ENCODE data around the gene SPON1.

SPON1 gene

DNA sequence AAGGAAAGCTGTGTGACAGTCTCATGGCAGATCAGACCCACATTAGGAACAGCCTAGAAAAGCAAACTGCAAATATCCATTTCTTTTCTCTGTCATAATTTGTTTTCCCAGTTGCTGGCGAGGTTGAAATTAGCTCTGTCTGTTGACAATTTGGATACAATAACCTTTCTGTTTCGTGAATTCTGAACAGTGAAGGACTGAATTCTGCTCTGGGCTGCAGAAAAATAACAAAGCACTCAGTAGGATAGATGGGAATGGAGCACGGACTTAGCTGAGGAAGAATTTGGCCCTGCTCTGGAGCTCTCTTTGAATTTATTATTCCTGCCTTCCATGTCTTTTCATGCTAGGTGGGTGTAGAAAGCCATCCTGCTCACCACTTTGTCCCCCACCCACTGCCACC lies 256.2 kb downstream of the SPON1 start:
- Histone ChIP-seq H3K79me1 (ENCODE audit: low read depth, low read length) (no peaks in the 10 kb centered on the region), H3K36me3 (replicated peaks in 1 of 2; ENCODE audit: control insufficient read depth in 2 of 2, insufficient read depth in 2 of 2, low read length in 2 of 2) (no peaks in the 10 kb centered on the region), H2AFZ (ENCODE audit: low read length) (no peak overlapping the region), H3K4me3 (ENCODE audit: low read length in 2 of 2) (no peak overlapping the region), H2BK12ac (ENCODE audit: low read length) (no peak overlapping the region), H4K91ac (ENCODE audit: low read depth, low read length, poor library complexity) (no peak overlapping the region), H3K14ac (ENCODE audit: low read length) (no peak overlapping the region), H3K27ac (replicated peaks; ENCODE audit: low read length) (no peak overlapping the region), H2BK15ac (ENCODE audit: low read length) (no peak overlapping the region), H3K4me1 (ENCODE audit: control insufficient read depth in 2 of 2, insufficient read depth in 1 of 2, low read depth in 1 of 2, low read length in 2 of 2) (no peaks in the 10 kb centered on the region), H3K9me3 (replicated peaks in 1 of 2; ENCODE audit: control insufficient read depth in 2 of 2, insufficient read depth in 1 of 2, low read depth in 1 of 2, low read length in 2 of 2) (no peaks in the 10 kb centered on the region), H3K27me3 (ENCODE audit: control insufficient read depth in 3 of 3, insufficient read depth in 3 of 3, low read depth in 1 of 3, low read length in 3 of 3) (peaks cover 0 to under 1% (median 0%) of the 10 kb centered on the region in 3 experiments), H3K9ac (ENCODE audit: low read depth, low read length, poor library complexity) (no peak overlapping the region), H3K4ac (ENCODE audit: low read length) (no peak overlapping the region), H2BK120ac (ENCODE audit: low read depth, low read length) (no peak overlapping the region), H3K23ac (ENCODE audit: low read depth, low read length, poor library complexity) (no peak overlapping the region), H3K4me2 (ENCODE audit: insufficient read depth, low read length, poor library complexity, severe bottlenecking) (no peak overlapping the region), H3K18ac (ENCODE audit: low read length) (no peak overlapping the region), H2BK5ac (ENCODE audit: low read length) (no peak overlapping the region), H4K8ac (ENCODE audit: low read depth, low read length) (no peak overlapping the region), H2AK5ac (ENCODE audit: low read depth, low read length) (no peak overlapping the region)
- WGBS, 2 donors (ENCODE audit: extremely low coverage in 2 of 2, insufficient read length in 2 of 2, insufficient replicate concordance in 1 of 2): no CpG with 5 or more reads among the region's 3 CpGs
- DNase-seq (ENCODE audit: low spot score): no peak

DNA sequence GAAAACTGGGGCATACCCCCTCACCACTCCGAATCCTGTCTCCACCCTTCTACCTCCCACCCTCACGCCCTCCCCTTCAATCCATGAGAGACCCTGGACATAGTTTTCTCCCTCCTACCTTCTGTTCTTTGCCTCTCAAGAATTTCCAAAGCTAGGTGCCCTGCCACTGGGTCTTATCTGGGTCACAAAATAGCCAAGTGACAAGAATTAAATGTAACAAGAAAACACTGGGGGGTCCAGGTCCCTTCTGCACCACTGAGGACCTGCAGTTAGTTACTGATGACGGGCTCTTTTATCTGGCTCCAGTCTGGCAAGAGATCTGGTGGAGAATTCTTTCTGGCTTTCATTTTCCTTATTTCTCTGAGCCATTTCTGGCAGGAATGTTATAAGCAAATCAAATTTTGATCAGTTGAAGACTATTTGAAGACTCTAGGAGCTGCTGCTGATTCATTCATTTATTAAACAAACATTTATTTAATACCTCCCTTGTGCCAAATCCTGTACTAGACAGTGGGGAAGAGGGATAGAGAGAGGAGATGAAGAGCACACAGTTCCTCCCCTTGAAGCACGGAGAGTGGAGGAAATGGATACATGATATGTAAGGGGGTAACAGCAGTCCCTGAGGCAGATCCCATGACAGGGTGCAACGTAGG lies 261.2 kb downstream of the SPON1 start:
- H4K8ac ChIP-seq (ENCODE audit: low read depth, low read length): no peak overlapping the region
- no peak overlapping the region for H2BK12ac ChIP-seq (ENCODE audit: low read length)
- H3K27ac ChIP-seq (replicated peaks; ENCODE audit: low read length): no peak overlapping the region
- WGBS, 2 donors (ENCODE audit: extremely low coverage in 2 of 2, insufficient read length in 2 of 2, insufficient replicate concordance in 1 of 2): no CpG with 5 or more reads among the region's 5 CpGs
- peaks cover 0 to 14% (median 0%) of the 10 kb centered on the region in 3 experiments for H3K27me3 ChIP-seq (ENCODE audit: control insufficient read depth in 3 of 3, insufficient read depth in 3 of 3, low read depth in 1 of 3, low read length in 3 of 3)
- H2BK120ac ChIP-seq (ENCODE audit: low read depth, low read length): no peak overlapping the region
- H3K4ac ChIP-seq (ENCODE audit: low read length): no peak overlapping the region
- H3K79me1 ChIP-seq (ENCODE audit: low read depth, low read length): no peaks in the 10 kb centered on the region
- H3K4me2 ChIP-seq (ENCODE audit: insufficient read depth, low read length, poor library complexity, severe bottlenecking): no peak overlapping the region
- H3K14ac ChIP-seq (ENCODE audit: low read length): no peak overlapping the region
- no peaks in the 10 kb centered on the region for H3K9me3 ChIP-seq (replicated peaks in 1 of 2; ENCODE audit: control insufficient read depth in 2 of 2, insufficient read depth in 1 of 2, low read depth in 1 of 2, low read length in 2 of 2)
- peaks cover 0 to 4% of the 10 kb centered on the region in 2 donors for H3K4me1 ChIP-seq (ENCODE audit: control insufficient read depth in 2 of 2, insufficient read depth in 1 of 2, low read depth in 1 of 2, low read length in 2 of 2)
- H2AFZ ChIP-seq (ENCODE audit: low read length): no peak overlapping the region
- no peak overlapping the region for H4K91ac ChIP-seq (ENCODE audit: low read depth, low read length, poor library complexity)
- no peak overlapping the region for H3K23ac ChIP-seq (ENCODE audit: low read depth, low read length, poor library complexity)
- no peak overlapping the region for H2AK5ac ChIP-seq (ENCODE audit: low read depth, low read length)
- H3K4me3 ChIP-seq (ENCODE audit: low read length in 2 of 2): no peak overlapping the region
- H2BK15ac ChIP-seq (ENCODE audit: low read length): no peak overlapping the region
- no peak for DNase-seq (ENCODE audit: low spot score)
- no peak overlapping the region for H2BK5ac ChIP-seq (ENCODE audit: low read length)
- H3K36me3 ChIP-seq (replicated peaks in 1 of 2; ENCODE audit: control insufficient read depth in 2 of 2, insufficient read depth in 2 of 2, low read length in 2 of 2): no peaks in the 10 kb centered on the region
- no peak overlapping the region for H3K18ac ChIP-seq (ENCODE audit: low read length)
- H3K9ac ChIP-seq (ENCODE audit: low read depth, low read length, poor library complexity): no peak overlapping the region

DNA sequence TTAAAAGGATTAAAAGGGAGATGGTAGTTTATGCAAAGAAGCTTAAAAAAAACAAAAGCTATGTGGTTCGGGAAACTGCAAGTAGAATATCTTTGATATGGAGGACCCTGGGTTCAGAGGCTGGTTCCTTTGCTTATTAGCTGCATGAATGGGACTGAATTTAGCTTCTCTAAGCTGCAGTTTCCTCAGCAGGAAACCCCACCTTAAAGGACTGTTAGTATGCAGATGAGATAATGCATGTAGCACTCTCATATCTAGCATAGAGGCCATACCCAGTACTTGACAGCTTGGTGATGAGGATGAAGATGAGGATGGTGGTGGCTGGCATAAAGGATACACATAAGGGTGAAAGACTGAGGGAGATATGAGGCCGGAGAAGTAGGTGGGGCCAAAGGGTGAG lies 261.9 kb downstream of the SPON1 start:
- no peak overlapping the region for H2BK5ac ChIP-seq (ENCODE audit: low read length)
- WGBS, 2 donors (ENCODE audit: extremely low coverage in 2 of 2, insufficient read length in 2 of 2, insufficient replicate concordance in 1 of 2): no CpG with 5 or more reads among the region's 2 CpGs
- no peak for DNase-seq (ENCODE audit: low spot score)

GRCh38 chr11:14225666-14226065 lies 263.1 kb downstream of the SPON1 start:
- H3K36me3 ChIP-seq (replicated peaks in 1 of 2; ENCODE audit: control insufficient read depth in 2 of 2, insufficient read depth in 2 of 2, low read length in 2 of 2): no peaks in the 10 kb centered on the region
- no peak overlapping the region for H3K14ac ChIP-seq (ENCODE audit: low read length)
- H3K4ac ChIP-seq (ENCODE audit: low read length): no peak overlapping the region
- H2AFZ ChIP-seq (ENCODE audit: low read length): no peak overlapping the region
- H2BK120ac ChIP-seq (ENCODE audit: low read depth, low read length): no peak overlapping the region
- no peak overlapping the region for H3K18ac ChIP-seq (ENCODE audit: low read length)
- DNase-seq (ENCODE audit: low spot score): no peak
- H4K91ac ChIP-seq (ENCODE audit: low read depth, low read length, poor library complexity): no peak overlapping the region
- no peak overlapping the region for H2BK5ac ChIP-seq (ENCODE audit: low read length)
- H3K4me3 ChIP-seq (ENCODE audit: low read length in 2 of 2): no peak overlapping the region
- no peak overlapping the region for H4K8ac ChIP-seq (ENCODE audit: low read depth, low read length)
- H3K9me3 ChIP-seq (replicated peaks in 1 of 2; ENCODE audit: control insufficient read depth in 2 of 2, insufficient read depth in 1 of 2, low read depth in 1 of 2, low read length in 2 of 2): no peaks in the 10 kb centered on the region
- no peak overlapping the region for H3K27ac ChIP-seq (replicated peaks; ENCODE audit: low read length)
- H3K23ac ChIP-seq (ENCODE audit: low read depth, low read length, poor library complexity): no peak overlapping the region
- H3K79me1 ChIP-seq (ENCODE audit: low read depth, low read length): no peaks in the 10 kb centered on the region
- H2BK12ac ChIP-seq (ENCODE audit: low read length): no peak overlapping the region
- no peak overlapping the region for H2AK5ac ChIP-seq (ENCODE audit: low read depth, low read length)
- peaks cover 0 to 13% of the 10 kb centered on the region in 2 donors for H3K4me1 ChIP-seq (ENCODE audit: control insufficient read depth in 2 of 2, insufficient read depth in 1 of 2, low read depth in 1 of 2, low read length in 2 of 2)
- H3K27me3 ChIP-seq (ENCODE audit: control insufficient read depth in 3 of 3, insufficient read depth in 3 of 3, low read depth in 1 of 3, low read length in 3 of 3): peaks cover 0 to 27% (median 0%) of the 10 kb centered on the region in 3 experiments
- H3K9ac ChIP-seq (ENCODE audit: low read depth, low read length, poor library complexity): no peak overlapping the region
- no peak overlapping the region for H3K4me2 ChIP-seq (ENCODE audit: insufficient read depth, low read length, poor library complexity, severe bottlenecking)
- WGBS, 2 donors (ENCODE audit: extremely low coverage in 2 of 2, insufficient read length in 2 of 2, insufficient replicate concordance in 1 of 2): no CpG with 5 or more reads among the region's 4 CpGs
- no peak overlapping the region for H2BK15ac ChIP-seq (ENCODE audit: low read length)

More for the DNA sequence above, 261.9 kb downstream of the SPON1 start:
- no peak overlapping the region for H3K14ac ChIP-seq (ENCODE audit: low read length)
- no peaks in the 10 kb centered on the region for H3K36me3 ChIP-seq (replicated peaks in 1 of 2; ENCODE audit: control insufficient read depth in 2 of 2, insufficient read depth in 2 of 2, low read length in 2 of 2)
- H3K27ac ChIP-seq (replicated peaks; ENCODE audit: low read length): no peak overlapping the region
- no peak overlapping the region for H4K8ac ChIP-seq (ENCODE audit: low read depth, low read length)
- no peaks in the 10 kb centered on the region for H3K79me1 ChIP-seq (ENCODE audit: low read depth, low read length)
- no peak overlapping the region for H2BK12ac ChIP-seq (ENCODE audit: low read length)
- H2AK5ac ChIP-seq (ENCODE audit: low read depth, low read length): no peak overlapping the region
- no peak overlapping the region for H3K4me2 ChIP-seq (ENCODE audit: insufficient read depth, low read length, poor library complexity, severe bottlenecking)
- H2AFZ ChIP-seq (ENCODE audit: low read length): no peak overlapping the region
- no peak overlapping the region for H3K18ac ChIP-seq (ENCODE audit: low read length)
- no peak overlapping the region for H3K4ac ChIP-seq (ENCODE audit: low read length)
- peaks cover 0 to 7% of the 10 kb centered on the region in 2 donors for H3K4me1 ChIP-seq (ENCODE audit: control insufficient read depth in 2 of 2, insufficient read depth in 1 of 2, low read depth in 1 of 2, low read length in 2 of 2)
- H2BK120ac ChIP-seq (ENCODE audit: low read depth, low read length): no peak overlapping the region
- H3K23ac ChIP-seq (ENCODE audit: low read depth, low read length, poor library complexity): no peak overlapping the region
- H3K27me3 ChIP-seq (ENCODE audit: control insufficient read depth in 3 of 3, insufficient read depth in 3 of 3, low read depth in 1 of 3, low read length in 3 of 3): peaks cover 0 to 19% (median 0%) of the 10 kb centered on the region in 3 experiments
- no peaks in the 10 kb centered on the region for H3K9me3 ChIP-seq (replicated peaks in 1 of 2; ENCODE audit: control insufficient read depth in 2 of 2, insufficient read depth in 1 of 2, low read depth in 1 of 2, low read length in 2 of 2)
- no peak overlapping the region for H2BK15ac ChIP-seq (ENCODE audit: low read length)
- H4K91ac ChIP-seq (ENCODE audit: low read depth, low read length, poor library complexity): no peak overlapping the region
- no peak overlapping the region for H3K4me3 ChIP-seq (ENCODE audit: low read length in 2 of 2)
- no peak overlapping the region for H3K9ac ChIP-seq (ENCODE audit: low read depth, low read length, poor library complexity)

Data from neuronal stem cell (in vitro differentiated cells).